ENCODE data around the gene SRGAP2.
"Not testable (repeated sequence)": the region's sequence is repeated elsewhere in the genome, so short reads cannot be mapped to it uniquely, and the experiment has no call there.

- TF ChIP-seq CTCF (conservative IDR thresholded peaks at IDR 0.05); EZH2 (IDR thresholded peaks at IDR 0.05; ENCODE audit: low read depth): not testable (repeated sequence)
These were observed 8.2 kb upstream of the SRGAP2 start for GRCh38 chr1:206195182-206195581.

Data from PC-9 (cell line).